ENCODE measurements around the gene RTP1. TPM values are rescaled to one million over a fixed set of nuclear protein-coding genes. Genes with fewer than 3 reads are reported as not detected.

Gene RTP1
- total RNA-seq, 1 donor from 2014 or later: not detected

GRCh38 chr3:187181454-187182170 lies 15.7 kb upstream of the RTP1 start:
- H3K36me3 ChIP-seq: no peaks in the 10 kb centered on the region
- H3K4me3 ChIP-seq: no peak overlapping the region
- TF ChIP-seq CTCF (IDR thresholded peaks at IDR 0.05): no peak
- intact Hi-C loops (cut with DNase I): no loop called here
- H3K27ac ChIP-seq: no peak overlapping the region
- no peaks in the 10 kb centered on the region for H3K9me3 ChIP-seq
- ATAC-seq (no peak), DNase-seq (no peak)
- no peaks in the 10 kb centered on the region for H3K27me3 ChIP-seq (ENCODE audit: low read depth)
- H3K4me1 ChIP-seq: no peaks in the 10 kb centered on the region

GRCh38 chr3:187183210-187183862 lies 13.9 kb upstream of the RTP1 start:
- H3K27me3 ChIP-seq (ENCODE audit: low read depth): no peaks in the 10 kb centered on the region
- no peak for TF ChIP-seq CTCF (IDR thresholded peaks at IDR 0.05)
- H3K36me3 ChIP-seq: no peaks in the 10 kb centered on the region
- no peaks in the 10 kb centered on the region for H3K4me1 ChIP-seq
- intact Hi-C loops (cut with DNase I): no loop called here
- ATAC-seq: no peak
- no peaks in the 10 kb centered on the region for H3K9me3 ChIP-seq
- H3K27ac ChIP-seq: no peak overlapping the region
- no peak overlapping the region for H3K4me3 ChIP-seq
- DNase-seq: no peak

GRCh38 chr3:187183903-187184302 lies 13.4 kb upstream of the RTP1 start:
- intact Hi-C loops (cut with DNase I): no loop called here
- no peaks in the 10 kb centered on the region for H3K4me1 ChIP-seq
- no peaks in the 10 kb centered on the region for H3K36me3 ChIP-seq
- H3K4me3 ChIP-seq: no peak overlapping the region
- no peak for TF ChIP-seq CTCF (IDR thresholded peaks at IDR 0.05)
- H3K27ac ChIP-seq: no peak overlapping the region
- no peaks in the 10 kb centered on the region for H3K9me3 ChIP-seq
- no peaks in the 10 kb centered on the region for H3K27me3 ChIP-seq (ENCODE audit: low read depth)
- ATAC-seq (no peak), DNase-seq (no peak)

GRCh38 chr3:187185759-187186158 lies 11.5 kb upstream of the RTP1 start:
- Histone ChIP-seq H3K4me3 (no peak overlapping the region), H3K27ac (no peak overlapping the region), H3K36me3 (no peaks in the 10 kb centered on the region), H3K27me3 (ENCODE audit: low read depth) (no peaks in the 10 kb centered on the region), H3K9me3 (no peaks in the 10 kb centered on the region), H3K4me1 (no peaks in the 10 kb centered on the region)
- TF ChIP-seq CTCF (IDR thresholded peaks at IDR 0.05): no peak
- DNase-seq (no peak), ATAC-seq (no peak)
- intact Hi-C loops (cut with DNase I): no loop called here

- H3K9me3 ChIP-seq: no peaks in the 10 kb centered on the region
- ATAC-seq (no peak), DNase-seq (no peak)
- H3K27ac ChIP-seq: no peak overlapping the region
- H3K4me1 ChIP-seq: no peaks in the 10 kb centered on the region
- H3K4me3 ChIP-seq: no peak overlapping the region
- TF ChIP-seq CTCF (IDR thresholded peaks at IDR 0.05): no peak
- intact Hi-C loops (cut with DNase I): no loop called here
- no peaks in the 10 kb centered on the region for H3K27me3 ChIP-seq (ENCODE audit: low read depth)
- no peaks in the 10 kb centered on the region for H3K36me3 ChIP-seq
Measured at GRCh38 chr3:187186375-187186774, 10.9 kb upstream of the RTP1 start.

Data from lower lobe of right lung (tissue), 2 donors.